Fibroblast of mammary gland (primary cell): ENCODE results near the gene CATSPER3.
A peak's percentile ranks its signal among the peaks of the same experiment; 100 is the strongest.

Experiments used
- DNase-seq: peaks from one replicate; pipeline ENCODE4 v3.0.0-alpha.2; 2010; ENCODE audit warnings: low read depth
- H3K4me3 ChIP-seq: 2 replicates; pipeline ENCODE4 v1.5.1; 2011; ENCODE audit warnings: low read depth, mild to moderate bottlenecking, low read length, moderate library complexity; ENCODE audit not compliant: control insufficient read depth
- TF ChIP-seq, protein P1 (sequence below): conservative IDR thresholded peaks from 2 replicates; pipeline ENCODE4 v1.5.1; 2011; ENCODE audit warnings: low read depth, low read length, inconsistent platforms; ENCODE audit not compliant: control insufficient read depth, insufficient read depth

Gene CATSPER3

DNA sequence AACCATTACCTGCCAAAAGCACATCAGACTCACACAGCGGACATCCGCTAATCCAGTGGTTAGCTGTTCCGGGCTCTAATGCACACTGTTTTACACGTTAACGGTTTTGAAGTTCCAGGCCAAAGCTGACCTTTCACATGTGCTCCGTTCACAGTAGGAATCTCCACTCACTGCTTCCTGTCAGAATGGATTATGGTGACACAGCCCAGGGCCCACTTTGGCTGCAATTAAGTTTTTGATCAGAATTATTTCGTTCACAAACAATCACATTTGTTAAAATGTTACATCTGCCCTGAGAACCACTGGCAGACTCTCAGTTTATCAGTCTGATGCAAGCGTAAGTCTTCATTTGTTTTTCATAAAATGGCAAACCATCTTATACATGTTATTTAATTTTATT is 30.2 kb upstream of the CATSPER3 start:
- DNase-seq: no peak
- TF ChIP-seq, protein P1, sequence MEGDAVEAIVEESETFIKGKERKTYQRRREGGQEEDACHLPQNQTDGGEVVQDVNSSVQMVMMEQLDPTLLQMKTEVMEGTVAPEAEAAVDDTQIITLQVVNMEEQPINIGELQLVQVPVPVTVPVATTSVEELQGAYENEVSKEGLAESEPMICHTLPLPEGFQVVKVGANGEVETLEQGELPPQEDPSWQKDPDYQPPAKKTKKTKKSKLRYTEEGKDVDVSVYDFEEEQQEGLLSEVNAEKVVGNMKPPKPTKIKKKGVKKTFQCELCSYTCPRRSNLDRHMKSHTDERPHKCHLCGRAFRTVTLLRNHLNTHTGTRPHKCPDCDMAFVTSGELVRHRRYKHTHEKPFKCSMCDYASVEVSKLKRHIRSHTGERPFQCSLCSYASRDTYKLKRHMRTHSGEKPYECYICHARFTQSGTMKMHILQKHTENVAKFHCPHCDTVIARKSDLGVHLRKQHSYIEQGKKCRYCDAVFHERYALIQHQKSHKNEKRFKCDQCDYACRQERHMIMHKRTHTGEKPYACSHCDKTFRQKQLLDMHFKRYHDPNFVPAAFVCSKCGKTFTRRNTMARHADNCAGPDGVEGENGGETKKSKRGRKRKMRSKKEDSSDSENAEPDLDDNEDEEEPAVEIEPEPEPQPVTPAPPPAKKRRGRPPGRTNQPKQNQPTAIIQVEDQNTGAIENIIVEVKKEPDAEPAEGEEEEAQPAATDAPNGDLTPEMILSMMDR: no peak
- H3K4me3 ChIP-seq: no peak overlapping the region

DNA sequence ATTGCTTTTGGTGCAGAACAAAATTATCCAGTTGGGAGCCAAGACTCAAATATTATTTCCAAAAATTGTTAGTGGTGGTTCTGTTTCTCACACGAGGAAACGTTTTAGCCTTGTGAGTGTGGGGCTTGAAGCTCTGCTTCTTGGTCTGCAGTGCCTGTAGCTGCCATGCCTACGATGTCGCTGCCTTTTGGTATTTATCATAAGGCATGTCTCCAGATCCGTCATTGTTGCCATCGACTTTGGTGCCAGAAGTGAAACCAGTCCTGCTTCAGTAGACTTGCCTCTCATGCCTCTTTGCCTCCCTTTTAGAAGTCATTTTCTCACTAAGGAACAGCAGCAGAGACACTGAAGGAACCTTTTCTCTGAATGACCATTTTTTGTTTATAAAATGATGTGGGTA is 29.7 kb upstream of the CATSPER3 start:
- no peak overlapping the region for H3K4me3 ChIP-seq
- DNase-seq: no peak
- TF ChIP-seq, protein P1: no peak

DNA sequence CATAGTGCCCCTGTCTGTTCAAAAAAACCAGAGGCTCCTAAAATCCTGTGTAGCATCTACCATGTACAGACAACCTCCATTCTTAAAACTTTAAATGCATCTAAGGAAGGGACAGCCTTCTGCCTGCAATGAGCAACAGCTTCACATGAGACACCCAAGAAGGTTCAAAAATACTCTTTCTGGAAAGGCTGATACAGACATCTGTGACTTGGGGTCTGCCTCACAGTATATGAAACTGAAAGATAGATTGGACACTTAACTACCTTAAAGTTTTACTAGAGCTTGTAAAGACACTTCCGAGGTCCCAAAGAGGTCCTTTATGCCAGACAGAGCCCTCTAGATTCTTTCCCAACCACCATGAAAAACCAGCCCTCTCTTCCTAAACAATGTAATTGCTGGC is 28.2 kb upstream of the CATSPER3 start:
- DNase-seq: no peak
- TF ChIP-seq, protein P1: no peak
- no peak overlapping the region for H3K4me3 ChIP-seq

DNA sequence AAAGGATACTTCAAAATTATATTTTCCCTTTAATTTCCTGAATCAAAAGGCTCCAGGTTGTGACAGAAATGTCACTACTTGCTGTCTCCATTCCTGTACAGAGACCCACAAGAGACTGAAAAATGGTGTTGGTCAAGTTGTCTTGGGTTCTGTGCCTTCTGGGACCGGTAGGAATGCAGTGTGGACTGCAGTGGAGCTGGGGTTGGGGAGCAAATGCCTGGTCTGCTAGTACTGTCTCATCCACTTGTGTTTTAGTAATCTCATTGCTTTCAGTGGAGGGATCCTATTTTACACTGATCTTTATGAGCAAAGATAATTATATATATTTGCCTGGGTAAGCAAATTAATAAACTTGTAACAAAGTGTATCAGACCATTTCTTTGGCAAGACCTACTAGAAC is 24.2 kb upstream of the CATSPER3 start:
- TF ChIP-seq, protein P1: no peak
- H3K4me3 ChIP-seq: no peak overlapping the region
- no peak for DNase-seq

DNA sequence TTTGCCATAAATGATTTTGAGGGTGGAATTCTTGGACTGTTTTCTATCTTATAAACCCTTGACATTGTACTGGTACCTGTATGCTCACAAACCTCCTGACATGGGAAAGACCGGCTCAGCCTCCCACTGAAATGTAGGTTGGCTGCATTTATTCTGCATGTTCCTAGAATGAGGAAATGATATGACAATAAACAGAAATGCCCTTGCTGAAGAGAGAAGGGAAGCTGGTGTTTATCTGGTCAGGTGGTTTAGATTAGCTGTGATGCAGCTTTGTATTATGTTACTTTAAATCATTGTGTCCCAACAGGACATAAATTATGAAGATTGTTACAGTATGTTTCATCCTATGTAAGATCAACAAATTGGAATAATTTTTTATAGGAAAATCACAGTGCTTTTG is 23.1 kb upstream of the CATSPER3 start:
- H3K4me3 ChIP-seq: no peak overlapping the region
- TF ChIP-seq, protein P1: no peak
- peak; percentile 43 for DNase-seq

DNA sequence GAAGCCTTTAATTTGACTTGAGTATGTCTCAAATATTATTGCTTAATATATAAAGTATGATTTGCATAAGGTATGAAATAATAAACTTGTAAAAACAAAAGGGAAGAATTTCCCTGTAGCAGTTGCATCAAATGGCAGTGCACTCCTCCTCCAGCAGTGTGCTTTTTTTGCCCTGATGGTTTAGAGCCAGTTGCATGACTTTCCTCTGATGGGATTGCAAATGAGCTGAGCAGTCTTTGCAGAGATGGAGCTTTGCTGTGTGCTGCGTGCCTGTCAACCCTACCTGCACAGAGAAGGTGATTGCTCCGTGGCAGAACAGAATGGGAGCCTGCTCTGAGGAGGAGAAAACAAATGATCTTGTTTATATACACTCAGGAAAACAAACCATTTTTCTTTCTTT is 22.7 kb upstream of the CATSPER3 start:
- TF ChIP-seq, protein P1: no peak
- DNase-seq: peak; percentile 6
- no peak overlapping the region for H3K4me3 ChIP-seq

DNA sequence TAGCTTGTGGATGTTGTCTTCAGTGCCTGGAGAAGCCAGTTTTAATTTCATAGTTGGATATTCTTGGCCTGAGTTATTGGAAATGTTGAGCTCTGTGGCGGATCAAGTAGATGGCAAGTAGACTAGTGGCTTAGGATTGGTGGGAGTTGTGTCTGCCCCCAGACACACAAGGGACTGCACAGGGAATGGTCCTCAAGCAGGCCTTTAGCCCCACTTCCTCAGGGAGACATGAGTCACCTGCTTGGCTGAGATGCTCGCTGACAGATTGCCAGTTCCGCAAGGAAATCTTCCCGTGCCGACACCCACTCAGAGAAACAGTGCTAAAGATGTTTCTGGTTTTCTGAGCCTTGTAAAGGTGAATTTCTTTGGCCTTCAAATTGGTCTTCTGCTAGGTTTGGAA is 18.8 kb upstream of the CATSPER3 start:
- TF ChIP-seq, protein P1: no peak
- H3K4me3 ChIP-seq: no peak overlapping the region
- DNase-seq: peak; percentile 79
